Measurements from ENCODE around the gene SIGLEC6.

DNA sequence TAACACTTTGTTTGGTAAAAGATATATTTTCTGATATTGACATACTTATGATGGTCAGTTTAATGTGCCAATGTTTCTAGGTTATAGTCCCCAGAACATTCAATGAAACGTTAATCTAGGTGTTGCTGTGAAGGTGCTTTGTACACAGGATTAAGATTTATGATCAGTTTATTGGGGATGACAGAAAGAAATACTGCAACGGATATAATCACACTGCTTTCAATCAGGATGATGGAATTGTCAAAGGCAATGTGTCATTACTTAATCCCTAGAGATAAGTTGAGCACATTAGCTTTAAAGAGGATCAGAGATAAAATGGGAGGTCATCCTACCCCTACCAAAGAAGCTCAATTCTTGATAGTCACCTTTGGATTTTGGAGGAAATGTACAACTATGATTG is 17.5 kb downstream of the SIGLEC6 start:
- TF ChIP-seq POLR2A (IDR thresholded peaks at IDR 0.05), result no peak
- TF ChIP-seq, protein P1, sequence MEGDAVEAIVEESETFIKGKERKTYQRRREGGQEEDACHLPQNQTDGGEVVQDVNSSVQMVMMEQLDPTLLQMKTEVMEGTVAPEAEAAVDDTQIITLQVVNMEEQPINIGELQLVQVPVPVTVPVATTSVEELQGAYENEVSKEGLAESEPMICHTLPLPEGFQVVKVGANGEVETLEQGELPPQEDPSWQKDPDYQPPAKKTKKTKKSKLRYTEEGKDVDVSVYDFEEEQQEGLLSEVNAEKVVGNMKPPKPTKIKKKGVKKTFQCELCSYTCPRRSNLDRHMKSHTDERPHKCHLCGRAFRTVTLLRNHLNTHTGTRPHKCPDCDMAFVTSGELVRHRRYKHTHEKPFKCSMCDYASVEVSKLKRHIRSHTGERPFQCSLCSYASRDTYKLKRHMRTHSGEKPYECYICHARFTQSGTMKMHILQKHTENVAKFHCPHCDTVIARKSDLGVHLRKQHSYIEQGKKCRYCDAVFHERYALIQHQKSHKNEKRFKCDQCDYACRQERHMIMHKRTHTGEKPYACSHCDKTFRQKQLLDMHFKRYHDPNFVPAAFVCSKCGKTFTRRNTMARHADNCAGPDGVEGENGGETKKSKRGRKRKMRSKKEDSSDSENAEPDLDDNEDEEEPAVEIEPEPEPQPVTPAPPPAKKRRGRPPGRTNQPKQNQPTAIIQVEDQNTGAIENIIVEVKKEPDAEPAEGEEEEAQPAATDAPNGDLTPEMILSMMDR (IDR thresholded peaks at IDR 0.05 in 4 of 5, conservative IDR thresholded peaks at IDR 0.05 in 1 of 5), result no peak
